ENCODE results near the gene MAP2K3.

MAP2K3 gene

GRCh38 chr17:21352221-21352980, 67.9 kb downstream of the MAP2K3 start:
- Histone ChIP-seq H3K79me2 (ENCODE audit: insufficient read depth, low read length) (no peaks in the 10 kb centered on the region), H3K27ac (ENCODE audit: low read depth, low read length, poor library complexity, severe bottlenecking) (no peak overlapping the region), H3K4me3 (ENCODE audit: low read depth, low read length, poor library complexity, severe bottlenecking) (no peak overlapping the region), H3K9me3 (ENCODE audit: low read length) (no peaks in the 10 kb centered on the region), H3K9ac (ENCODE audit: low read length) (no peak overlapping the region), H3K9me2 (ENCODE audit: low read depth, low read length) (no peaks in the 10 kb centered on the region), H3K27me3 (ENCODE audit: insufficient read depth, low read length) (peaks cover 2% of the 10 kb centered on the region; the same call in 1 of the 2 replicates), H2AFZ (ENCODE audit: low read length) (no peak overlapping the region), H4K20me1 (ENCODE audit: insufficient read depth, low read length) (no peaks in the 10 kb centered on the region), H3K4me1 (ENCODE audit: insufficient read depth, low read length, severe bottlenecking) (peaks cover 25% of the 10 kb centered on the region), H3F3A (ENCODE audit: insufficient read depth, low read length) (no peaks in the 10 kb centered on the region), H3K4me2 (ENCODE audit: low read length) (no peak overlapping the region), H3K36me3 (ENCODE audit: insufficient read depth, low read length) (no peaks in the 10 kb centered on the region)
- TF ChIP-seq CTCF (IDR thresholded peaks at IDR 0.05; ENCODE audit: low read length) (no peak), EZH2 (IDR thresholded peaks at IDR 0.05; ENCODE audit: borderline replicate concordance, low read length) (no peak)

- Histone ChIP-seq H3K9me2 (ENCODE audit: low read depth, low read length) (no peaks in the 10 kb centered on the region), H3K9ac (ENCODE audit: low read length) (no peak overlapping the region), H3K4me1 (ENCODE audit: insufficient read depth, low read length, severe bottlenecking) (peaks cover 25% of the 10 kb centered on the region), H3K27ac (ENCODE audit: low read depth, low read length, poor library complexity, severe bottlenecking) (no peak overlapping the region), H2AFZ (ENCODE audit: low read length) (no peak overlapping the region), H3K27me3 (ENCODE audit: insufficient read depth, low read length) (peaks cover 3% of the 10 kb centered on the region; the same call in 1 of the 2 replicates), H3F3A (ENCODE audit: insufficient read depth, low read length) (no peaks in the 10 kb centered on the region), H3K4me3 (ENCODE audit: low read depth, low read length, poor library complexity, severe bottlenecking) (no peak overlapping the region), H4K20me1 (ENCODE audit: insufficient read depth, low read length) (no peaks in the 10 kb centered on the region), H3K9me3 (ENCODE audit: low read length) (no peaks in the 10 kb centered on the region), H3K36me3 (ENCODE audit: insufficient read depth, low read length) (no peaks in the 10 kb centered on the region), H3K4me2 (ENCODE audit: low read length) (no peak overlapping the region), H3K79me2 (ENCODE audit: insufficient read depth, low read length) (no peaks in the 10 kb centered on the region)
- TF ChIP-seq EZH2 (IDR thresholded peaks at IDR 0.05; ENCODE audit: borderline replicate concordance, low read length) (no peak), CTCF (IDR thresholded peaks at IDR 0.05; ENCODE audit: low read length) (no peak)
Observed at GRCh38 chr17:21352981-21353265, 68.4 kb downstream of the MAP2K3 start.

GRCh38 chr17:21353326-21354010, 69.0 kb downstream of the MAP2K3 start:
- H3K36me3 ChIP-seq (ENCODE audit: insufficient read depth, low read length) = no peaks in the 10 kb centered on the region
- H3K9me2 ChIP-seq (ENCODE audit: low read depth, low read length) = no peaks in the 10 kb centered on the region
- no peak for TF ChIP-seq EZH2 (IDR thresholded peaks at IDR 0.05; ENCODE audit: borderline replicate concordance, low read length)
- no peak overlapping the region for H3K4me3 ChIP-seq (ENCODE audit: low read depth, low read length, poor library complexity, severe bottlenecking)
- no peak overlapping the region for H3K27ac ChIP-seq (ENCODE audit: low read depth, low read length, poor library complexity, severe bottlenecking)
- no peaks in the 10 kb centered on the region for H3K79me2 ChIP-seq (ENCODE audit: insufficient read depth, low read length)
- H3F3A ChIP-seq (ENCODE audit: insufficient read depth, low read length) = no peaks in the 10 kb centered on the region
- H4K20me1 ChIP-seq (ENCODE audit: insufficient read depth, low read length) = no peaks in the 10 kb centered on the region
- peaks cover 3% of the 10 kb centered on the region; the same call in 1 of the 2 replicates for H3K27me3 ChIP-seq (ENCODE audit: insufficient read depth, low read length)
- H3K4me1 ChIP-seq (ENCODE audit: insufficient read depth, low read length, severe bottlenecking) = peaks cover 22% of the 10 kb centered on the region
- H2AFZ ChIP-seq (ENCODE audit: low read length) = no peak overlapping the region
- no peaks in the 10 kb centered on the region for H3K9me3 ChIP-seq (ENCODE audit: low read length)
- no peak overlapping the region for H3K4me2 ChIP-seq (ENCODE audit: low read length)
- no peak overlapping the region for H3K9ac ChIP-seq (ENCODE audit: low read length)

Measured in OCI-LY1 (cell line).